M059J (cell line): ENCODE data around the gene DEXI. TPM values are rescaled to one million over a fixed set of nuclear protein-coding genes. Genes with fewer than 3 reads are reported as not detected.
"Not testable (repeated sequence)": the region's sequence is repeated elsewhere in the genome, so short reads cannot be mapped to it uniquely, and the experiment has no call there.

ENCODE experiments used
- DNase-seq: peaks from one replicate; pipeline ENCODE4 v3.0.0-alpha.2; 2012; ENCODE audit warnings: low read depth
- total RNA-seq: library from RNA; depleted of rRNA; stranded (reverse); fragments of >200 nt; shearing (Covaris generic); gene quantifications from 2 replicates; pipeline ENCODE4 v1.2.3, GENCODE V29; 2014

The DEXI gene
- total RNA-seq, 1 experiment from 2014 or later: 60.7 TPM

DNA sequence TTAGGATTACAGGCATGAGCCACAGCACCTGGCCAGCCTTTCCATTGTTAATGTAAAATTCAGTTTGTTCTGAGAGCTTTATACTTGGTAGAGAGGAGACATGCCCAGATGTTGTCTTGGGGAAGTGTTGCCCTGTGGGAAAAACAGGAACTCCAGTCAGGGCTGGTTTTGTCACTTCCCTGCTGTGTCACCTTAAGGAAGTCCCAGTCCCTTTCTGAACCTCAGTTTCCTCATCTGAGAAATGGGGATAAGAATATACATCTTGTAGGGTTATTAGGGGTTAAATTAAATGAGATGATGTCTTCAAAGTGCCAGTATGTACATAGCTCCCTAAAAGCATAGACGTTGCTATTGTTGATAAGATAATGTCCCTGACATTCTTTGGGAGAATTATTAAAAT is 27.3 kb upstream of the DEXI start:
- no peak for DNase-seq

DNA sequence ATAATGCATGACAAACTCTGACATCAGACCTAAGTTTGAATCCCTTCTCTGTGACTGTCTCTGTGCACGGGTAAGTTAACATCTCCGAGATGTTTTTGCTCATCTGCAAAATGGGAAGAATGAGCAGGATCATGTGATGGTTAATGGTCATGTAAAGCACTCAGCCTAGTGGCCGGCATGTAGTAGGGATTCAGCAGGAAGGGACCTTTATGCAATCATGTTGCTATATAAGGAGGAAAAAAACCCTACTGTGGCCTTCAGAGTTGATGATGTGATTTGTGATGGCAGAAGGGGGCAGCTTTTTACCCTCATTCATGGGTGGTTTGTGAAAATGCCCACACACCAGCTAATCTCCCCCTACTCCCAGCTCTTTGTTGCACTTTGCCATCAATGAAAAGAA is 26.2 kb upstream of the DEXI start:
- no peak for DNase-seq

DNA sequence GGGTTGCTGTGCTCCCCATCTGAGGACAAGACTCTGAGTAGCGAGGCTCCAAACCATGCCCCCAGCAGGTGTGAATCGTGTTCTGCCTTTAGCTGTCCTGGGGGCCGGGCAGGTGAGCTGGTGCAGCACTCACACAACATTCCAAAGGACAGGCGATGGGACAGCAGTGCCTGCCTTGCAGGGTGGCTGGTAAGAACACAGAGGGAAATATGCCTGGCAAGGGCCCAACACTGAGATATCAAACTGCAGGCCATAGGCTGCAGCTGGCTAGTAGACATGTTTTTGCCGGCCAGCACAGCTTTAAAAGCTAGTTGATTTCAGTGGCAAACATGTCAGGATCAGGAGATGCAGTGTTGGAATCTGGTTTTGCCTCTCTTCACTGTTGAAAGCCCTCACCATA is 25.7 kb upstream of the DEXI start:
- DNase-seq: no peak

DNA sequence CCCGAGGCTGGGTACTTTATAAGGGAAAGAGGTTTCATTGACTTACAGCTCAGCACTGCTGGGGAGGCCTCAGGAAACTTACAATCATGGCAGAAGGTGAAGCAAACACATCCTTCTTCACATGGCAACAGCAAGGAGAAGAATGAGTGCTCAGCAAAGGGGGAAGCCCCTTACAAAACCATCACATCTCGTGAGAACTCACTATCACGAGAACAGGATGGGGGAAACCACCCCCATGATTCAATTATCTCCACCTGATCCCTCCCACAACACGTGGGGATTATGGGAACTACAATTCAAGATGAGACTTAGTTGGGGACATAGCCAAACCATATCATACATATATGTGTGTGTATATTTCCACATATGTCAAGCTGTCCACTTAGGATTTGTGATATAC is 24.3 kb upstream of the DEXI start:
- not testable (repeated sequence) for DNase-seq

DNA sequence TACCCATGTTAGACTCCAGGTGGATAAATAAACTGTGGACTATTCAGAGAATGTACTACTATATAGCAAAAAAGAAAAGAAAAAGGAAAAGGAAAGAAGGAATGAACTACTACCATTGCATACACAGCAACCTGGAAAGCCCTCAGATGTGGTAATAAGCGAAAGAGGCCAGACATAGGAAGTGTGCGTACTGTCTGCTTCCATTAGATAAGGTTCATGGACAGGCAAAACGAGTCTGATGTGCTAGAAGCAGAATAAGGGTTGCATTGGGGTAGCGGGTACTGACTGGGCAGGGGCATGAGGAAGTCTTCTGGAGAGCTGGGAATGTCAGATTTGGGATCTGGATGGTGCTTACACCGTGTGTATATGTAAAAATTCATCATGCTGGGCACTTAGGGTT is 23.9 kb upstream of the DEXI start:
- DNase-seq: no peak

DNA sequence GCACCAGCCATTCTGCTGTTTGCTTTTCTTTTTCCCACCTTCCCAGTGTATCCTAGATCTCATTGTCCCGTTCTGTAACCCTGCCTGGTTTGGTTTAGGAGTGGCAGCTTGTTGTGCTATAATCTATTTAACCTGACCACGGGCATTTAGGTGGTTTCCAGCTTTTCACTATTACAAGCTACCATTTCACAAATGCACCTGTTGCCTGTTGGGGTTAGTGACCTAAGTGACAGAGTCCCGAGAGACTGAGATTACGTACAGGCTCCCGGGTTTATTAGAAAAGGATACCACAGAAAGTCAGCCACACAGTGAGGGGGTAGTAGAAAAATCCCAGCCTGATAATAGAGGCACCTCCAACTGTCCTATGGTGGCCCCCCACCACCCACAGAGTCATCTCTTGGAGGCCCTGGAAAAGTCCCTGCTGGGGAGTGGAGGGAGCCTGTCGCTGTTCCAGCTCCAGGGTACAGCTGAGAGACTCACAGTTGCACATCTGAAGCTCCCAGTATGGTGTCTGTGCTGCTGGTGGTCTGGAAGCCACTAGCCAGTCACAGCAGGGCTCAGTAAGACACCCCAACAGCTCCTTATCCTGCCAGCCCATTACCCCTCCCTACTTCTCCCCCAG is 23.3 kb upstream of the DEXI start:
- no peak for DNase-seq

DNA sequence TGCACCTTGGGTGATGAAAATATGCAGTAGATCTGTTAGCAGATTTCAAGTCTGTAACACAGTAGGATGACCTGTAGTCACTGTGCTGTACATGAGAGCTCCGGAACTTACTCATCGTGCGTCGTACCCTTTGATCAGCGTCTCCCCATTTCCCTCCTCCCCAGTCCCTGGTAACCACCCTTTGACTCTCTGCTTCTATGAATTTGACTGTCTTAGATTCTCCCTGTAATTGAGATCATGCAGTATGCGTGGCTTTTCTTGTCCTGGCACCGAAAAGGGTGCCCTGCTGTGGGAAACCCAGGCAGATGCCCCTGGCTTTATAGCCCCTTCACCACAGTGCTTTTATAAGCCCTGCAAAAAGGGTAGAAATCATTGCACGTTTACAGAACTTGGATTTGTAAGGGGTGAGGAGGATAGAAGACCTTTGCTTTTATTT is 22.6 kb upstream of the DEXI start:
- no peak for DNase-seq

DNA sequence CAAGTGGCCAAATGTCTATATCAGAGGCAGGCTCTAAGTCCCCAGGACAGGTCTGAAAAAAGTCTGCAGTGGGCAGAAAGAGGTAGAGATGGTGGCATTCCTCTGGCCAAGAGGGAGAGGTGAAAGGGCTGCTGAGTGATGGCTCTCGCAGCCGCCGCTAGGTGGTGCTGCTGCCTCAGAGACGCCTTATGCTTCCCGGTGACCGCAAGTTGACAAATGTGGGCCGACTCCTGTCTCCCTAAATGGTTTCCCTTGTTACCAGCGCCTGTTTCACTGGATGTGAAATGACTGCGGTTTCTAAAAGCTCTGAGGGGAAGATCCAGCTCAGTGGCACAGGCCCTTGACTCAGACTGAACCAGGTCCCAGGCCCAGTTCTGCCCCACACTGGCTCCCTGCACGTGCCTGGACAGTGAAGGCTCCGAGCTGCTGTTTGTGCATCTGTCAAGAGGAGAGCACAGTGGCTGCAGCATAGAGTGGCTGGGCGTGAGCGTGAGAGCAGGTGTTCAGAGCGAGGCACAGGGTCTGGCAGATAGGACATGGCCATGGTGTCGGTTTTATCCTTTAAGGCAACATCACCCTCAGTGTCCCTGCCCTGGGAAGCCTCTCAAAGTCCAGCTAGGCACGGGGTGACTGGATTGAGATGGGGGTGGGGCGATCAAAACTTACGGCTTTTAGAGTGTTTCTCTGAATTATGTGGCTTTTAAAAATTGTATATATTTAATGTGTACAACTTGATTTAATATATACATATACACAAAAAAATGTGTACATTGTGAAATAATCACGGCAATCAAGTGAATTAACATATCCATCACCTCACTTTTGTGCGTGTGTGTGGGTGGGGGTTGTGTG is 22.0 kb upstream of the DEXI start:
- peak; percentile 88 for DNase-seq

DNA sequence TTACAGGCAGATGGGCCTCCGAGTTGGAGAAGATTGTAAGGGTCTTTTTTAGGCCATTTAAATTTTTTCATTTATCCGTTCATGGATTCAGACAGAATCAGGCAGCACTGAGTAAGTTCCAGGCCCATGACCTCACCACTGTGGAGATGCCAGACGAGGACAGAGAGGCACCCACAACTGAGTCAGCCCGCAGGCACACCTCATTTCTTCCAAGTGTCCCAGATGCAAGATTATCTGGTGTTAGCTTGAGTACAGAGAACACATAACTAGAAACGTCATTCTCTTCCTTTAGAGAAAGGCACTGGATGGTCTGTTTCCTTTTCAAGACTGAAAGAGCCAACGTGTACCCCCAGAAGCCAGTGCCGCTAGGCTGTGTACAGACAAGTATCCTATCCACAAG is 19.0 kb upstream of the DEXI start:
- DNase-seq: peak; percentile 93

DNA sequence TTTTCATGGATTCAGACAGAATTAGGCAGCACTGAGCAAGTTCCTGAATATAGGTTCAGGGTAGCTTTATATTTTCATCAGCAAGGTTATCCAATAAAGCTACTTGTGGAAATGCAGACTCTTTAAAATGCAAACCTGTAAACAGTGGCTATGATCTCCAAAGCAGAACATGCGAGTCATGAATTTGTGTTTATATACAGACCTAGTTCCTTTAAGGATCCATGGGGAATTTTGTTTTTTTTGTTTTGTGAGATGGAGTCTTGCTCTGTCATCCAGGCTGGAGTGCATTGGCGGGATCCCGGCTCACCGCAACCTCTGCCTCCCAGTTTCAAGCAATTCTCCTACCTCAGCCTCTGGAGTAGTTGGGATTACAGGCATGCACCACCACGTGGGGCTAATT is 16.9 kb upstream of the DEXI start:
- peak; percentile 72 for DNase-seq

DNA sequence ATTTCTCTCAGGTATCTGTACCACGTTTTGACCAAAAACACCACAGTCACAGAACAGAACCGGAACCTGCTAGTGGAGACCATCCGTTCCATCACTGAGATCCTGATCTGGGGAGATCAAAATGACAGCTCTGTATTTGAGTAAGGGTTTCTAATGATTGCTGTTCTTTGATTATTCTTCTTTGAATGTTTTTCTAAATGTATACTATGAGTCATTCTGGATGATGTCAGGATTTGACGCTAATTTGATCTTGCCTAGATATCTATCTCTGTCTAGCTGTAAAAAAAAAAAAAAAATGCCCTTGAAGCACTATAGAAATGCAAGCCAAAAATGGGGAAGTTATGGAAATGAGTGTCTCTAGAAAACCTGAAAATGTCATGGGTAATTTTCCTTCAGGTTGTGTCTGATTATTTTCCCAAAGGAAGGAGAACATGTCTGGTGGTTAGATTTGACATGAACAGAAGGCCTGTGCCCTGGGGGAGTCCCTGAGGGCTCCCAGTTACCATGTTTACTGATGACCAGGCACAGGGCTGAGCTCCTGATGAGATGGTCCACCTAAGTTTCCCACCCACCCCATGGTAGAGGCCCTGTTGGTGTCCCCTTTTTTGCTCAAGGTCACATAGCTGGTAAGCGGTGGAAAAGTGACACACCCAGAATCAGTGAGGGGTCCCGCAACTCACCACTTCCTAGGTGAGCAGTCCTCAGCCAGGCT is 15.7 kb upstream of the DEXI start:
- peak; percentile 72 for DNase-seq

DNA sequence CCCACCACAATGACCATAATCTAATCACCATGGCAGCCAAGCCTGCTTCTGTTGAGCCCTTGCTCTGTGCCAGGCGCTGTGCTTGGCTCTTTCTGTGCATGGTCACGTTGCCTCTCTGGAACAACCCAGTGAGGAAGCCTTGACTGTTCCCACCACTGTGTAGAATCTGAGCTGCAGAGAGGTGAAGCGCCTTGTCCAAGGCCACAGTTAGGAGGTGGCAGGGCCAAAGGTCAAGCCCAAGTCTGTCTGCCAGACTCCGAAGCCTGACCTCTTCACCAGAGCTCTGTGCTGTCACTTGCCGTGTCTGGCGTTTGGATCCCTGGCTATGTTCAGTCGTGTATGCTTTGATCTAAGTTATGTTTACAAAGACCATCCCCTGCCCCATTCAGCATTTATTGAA is 12.6 kb upstream of the DEXI start:
- no peak for DNase-seq

DNA sequence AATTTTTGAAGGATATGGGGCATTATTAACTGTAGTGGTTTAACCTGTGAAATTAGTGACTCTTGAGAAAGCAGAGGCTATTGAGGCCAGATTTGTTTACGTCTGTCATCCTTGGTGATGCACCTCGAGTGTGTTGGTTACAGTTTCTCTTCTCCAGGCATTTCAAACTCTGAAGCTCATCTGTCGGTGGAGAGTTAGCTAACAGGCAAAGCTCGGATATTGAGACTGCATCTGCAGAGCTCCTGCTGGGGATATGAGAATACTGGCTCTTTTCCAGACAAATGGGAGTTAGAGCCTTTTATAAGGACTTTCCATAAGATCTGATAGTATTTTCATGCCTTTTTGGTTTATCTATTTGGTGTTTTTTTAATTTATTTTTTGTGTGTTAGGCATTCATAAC is 8.8 kb upstream of the DEXI start:
- DNase-seq: no peak

DNA sequence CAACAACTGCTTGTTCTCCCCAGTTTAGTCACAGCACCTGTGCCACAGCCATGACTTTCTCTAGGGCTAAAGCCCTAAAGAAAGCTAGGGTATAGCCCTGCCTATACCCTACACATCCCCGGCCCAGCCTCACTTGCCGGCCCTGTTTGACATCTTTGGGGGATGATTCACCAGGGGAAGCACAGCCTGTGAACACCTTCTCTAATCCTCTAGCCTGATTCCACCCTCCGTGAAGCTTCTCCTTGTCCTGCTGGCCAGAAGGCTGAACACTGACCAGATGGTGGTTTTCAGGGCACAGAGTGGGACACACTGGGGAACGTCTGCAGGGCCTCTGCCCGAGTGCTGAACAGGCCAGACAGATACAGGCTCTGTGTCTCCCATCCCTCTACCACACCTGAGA is 8.1 kb upstream of the DEXI start:
- peak; percentile 36 for DNase-seq

DNA sequence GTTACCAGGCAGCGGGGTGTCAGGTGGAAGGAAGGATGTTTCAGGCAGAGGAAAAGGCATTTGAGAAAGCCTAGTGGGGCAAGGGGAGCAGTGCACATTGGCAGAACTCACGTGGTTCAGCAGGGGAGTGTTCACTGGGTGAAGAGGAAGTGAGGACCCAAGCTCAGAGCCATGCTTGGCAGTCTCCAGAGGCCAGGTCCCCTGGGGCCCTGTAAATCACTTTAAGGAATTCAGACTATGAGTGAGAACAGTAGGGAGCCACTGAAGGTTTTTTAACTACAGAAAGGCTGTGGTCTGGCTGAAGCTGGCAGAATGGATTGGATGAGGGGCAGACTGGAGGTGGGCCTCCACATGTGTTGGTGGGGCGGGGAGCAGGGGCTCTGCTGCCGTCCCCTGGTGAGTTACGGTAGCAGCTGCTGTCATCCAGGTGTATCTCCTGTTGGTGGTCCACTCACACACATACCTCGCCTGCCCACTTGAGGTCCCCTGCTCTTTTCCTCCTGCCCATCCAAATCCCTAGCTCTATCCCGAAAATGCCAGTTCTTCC is 7.2 kb upstream of the DEXI start:
- DNase-seq: peak; percentile 74

DNA sequence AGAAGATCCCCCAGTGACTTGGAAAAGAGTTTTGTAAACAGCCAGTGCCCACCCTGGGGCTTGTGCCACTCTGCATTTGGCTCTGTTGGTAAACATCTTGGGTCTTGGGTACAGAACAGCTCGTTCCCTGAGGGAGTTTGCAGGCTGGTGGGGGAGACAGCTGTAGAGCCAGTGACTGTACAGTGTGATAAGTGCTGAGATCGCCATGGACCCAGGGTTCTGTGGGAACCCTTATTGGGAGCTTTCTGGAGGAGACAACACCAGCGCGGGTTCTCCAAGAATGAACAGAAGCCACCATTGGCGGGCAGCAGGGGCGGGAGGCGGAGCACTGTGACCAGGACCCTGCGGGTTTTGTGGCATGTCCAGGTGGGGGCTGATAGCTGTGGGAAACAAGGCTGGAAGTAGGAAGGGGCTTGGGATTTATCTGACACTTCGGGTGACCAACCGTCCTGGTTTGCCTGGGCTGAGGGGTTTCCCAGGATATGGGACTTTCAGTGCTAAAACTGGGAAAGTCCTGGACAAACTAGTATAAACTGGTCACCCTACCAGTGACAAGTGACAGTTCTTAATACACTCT is 5.0 kb upstream of the DEXI start:
- DNase-seq: no peak

DNA sequence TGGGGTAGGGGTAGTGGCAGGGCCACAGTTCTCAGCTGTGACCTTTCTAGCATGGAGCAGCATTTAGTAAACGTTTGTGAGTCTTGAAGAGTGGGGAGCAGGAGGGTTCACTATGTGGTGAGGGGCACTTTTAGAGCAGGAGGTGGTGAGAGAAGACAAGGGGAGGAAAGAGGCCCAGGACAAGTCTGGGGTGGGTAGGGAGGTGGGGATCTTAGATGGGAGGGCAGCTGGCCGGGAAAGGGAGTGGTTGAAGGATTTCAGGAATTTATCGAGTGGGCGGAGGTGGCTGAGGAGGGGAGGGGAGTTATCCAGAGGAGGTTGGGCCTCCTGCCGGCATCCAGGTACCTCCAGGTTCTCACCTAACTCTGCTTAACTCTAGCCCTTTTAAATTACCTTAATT is 4.0 kb upstream of the DEXI start:
- no peak for DNase-seq

DNA sequence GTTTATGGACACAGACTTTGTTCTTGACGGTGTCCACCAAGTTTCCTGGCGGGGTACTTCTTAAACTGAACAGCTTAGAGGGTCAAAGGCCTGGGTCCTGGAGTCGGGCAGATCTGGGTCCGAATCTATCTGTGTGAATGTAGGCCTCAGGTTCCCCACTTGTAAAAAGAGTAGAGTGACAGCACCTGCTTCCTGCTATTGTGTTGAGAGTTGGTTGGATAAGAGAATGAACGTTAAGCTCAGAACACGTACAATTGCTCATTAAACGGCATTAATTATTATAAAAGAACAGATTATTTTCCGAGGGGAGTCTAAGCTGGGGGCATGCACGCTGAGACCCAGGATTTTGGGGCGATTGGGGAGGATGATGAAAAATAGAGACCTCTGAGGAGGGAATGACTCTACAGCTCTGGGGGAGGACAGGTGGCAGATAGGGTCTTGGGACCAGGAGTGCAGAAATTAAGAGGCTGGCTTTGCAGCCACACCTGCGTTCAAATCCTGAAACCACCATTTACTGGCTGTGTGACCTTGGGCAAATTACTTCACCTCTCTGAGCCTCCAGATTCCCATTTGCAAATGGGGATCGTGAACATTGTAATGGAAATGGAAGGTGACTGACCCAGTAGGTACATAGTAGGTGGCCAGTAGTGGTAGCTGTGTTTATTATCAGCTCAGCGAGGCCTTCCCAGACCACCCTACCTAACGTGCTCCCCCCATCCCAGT is 3.0 kb upstream of the DEXI start:
- no peak for DNase-seq

DNA sequence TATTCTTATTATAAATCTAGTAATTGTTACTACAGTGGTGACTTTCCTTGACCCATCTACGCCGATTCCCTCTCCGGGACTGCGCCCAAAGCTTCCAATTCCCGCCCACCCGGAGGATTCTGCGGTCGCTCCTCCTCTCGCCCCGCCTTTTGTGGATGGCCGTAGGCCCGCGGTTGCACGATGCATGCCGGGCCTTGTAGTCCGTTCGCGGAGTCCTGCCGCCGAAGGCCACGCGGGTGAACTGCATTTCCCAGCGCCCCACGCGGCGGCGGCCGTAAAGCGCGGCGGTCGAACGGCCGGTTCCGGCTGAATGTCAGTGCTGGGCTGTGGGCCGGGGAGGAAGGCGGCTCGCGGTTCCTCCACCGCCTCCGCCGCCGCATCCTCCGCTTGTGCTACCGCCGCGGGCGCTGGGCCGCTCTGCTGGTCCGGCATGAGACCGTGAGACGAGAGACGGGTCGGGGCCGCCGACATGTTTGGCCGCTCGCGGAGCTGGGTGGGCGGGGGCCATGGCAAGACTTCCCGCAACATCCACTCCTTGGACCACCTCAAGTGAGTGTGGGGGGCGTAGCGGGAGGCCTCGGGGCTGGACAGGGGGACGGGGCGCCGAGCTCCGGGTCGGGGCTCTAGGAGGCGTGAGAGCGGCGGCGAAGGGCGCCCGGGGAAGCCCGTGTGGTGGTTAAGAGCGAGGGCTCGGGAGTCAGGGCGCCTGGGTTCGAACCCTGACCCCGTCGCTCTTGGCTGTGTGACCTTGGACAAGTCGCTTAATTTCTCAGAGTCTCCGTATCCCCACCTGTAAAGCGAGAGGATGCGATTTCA is 2.2 kb upstream of the DEXI start, which contains the start of gene CLEC16A:
TSS of gene CLEC16A (plus strand) at position 316 of the 816 bp plus-strand sequence. CDS start at position 470, 154 bp downstream.
- peak; percentile 94 for DNase-seq

DNA sequence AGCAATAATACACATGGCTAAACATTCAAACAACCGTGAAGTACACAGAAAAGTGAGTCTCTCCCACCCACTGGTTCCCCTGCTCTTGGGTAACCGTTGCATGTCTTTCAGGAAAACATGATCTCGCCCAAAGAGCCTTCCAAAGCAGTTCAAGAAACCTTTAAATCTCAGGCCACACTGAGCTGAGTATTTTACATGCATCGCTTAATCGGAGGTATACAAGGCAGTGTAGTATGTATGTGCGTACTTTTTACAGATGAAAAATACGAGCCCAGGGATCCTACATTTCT is 741 bp upstream of the DEXI start:
- no peak for DNase-seq

DNA sequence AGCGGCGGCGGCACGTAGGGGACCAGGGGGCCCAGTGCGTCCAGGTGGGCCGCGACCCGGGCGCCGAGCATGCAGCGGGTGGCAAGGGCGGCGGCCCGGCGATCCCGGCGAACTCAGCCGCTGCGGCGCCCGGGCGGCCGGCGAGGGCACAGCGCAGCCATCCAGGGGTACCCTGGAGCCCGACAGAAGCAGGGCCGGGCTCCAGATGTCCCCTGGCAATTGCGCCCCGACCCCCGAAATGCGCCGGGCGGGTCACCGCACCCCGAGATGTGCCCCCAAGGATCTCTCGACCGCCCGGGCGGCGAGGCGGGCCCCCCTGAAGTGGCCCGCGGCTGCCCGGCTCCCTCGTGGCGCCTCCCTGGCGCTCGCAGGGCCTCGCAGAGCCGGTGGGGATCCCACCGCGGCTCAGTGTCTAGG is 325 bp downstream of the DEXI start:
- DNase-seq: not testable (repeated sequence)
